ENCODE data around the gene CAMK1. TPM values are rescaled to one million over a fixed set of nuclear protein-coding genes. Genes with fewer than 3 reads are reported as not detected.

CAMK1 gene
- total and polyA plus RNA-seq, 9 of the 15 experiments (the other 6 are each of a cell fraction or from before 2014, with no cell fraction given): 0.23 to 10.7 (median 6.0) TPM

DNA sequence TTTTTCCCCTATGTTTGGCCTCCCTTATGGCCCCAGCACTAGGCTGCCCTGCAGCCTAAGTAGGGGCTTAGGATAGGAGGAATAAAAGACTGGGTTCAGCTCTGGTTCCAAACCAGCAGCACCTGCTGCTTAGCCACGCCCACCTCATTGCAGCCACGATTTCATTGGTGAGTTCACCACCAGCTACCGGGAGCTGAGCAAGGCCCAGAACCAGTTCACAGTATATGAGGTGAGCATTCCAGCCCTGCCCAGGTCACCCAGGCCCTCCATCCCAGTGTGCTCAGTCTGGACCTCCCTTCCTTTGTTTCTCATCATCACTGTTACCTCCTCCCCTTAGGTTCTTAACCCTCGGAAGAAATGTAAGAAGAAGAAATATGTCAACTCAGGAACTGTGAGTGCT, 54.6 kb downstream of the CAMK1 start (continued):
- TF ChIP-seq ZNF57 (CRISPR knock-in tag; IDR thresholded peaks at IDR 0.05) (no peak), NFE2 (IDR thresholded peaks at IDR 0.05; ENCODE audit: low read depth) (no peak), POLR2H (tag; IDR thresholded peaks at IDR 0.05; ENCODE audit: low read depth) (no peak), ZNF395 (CRISPR knock-in tag; IDR thresholded peaks at IDR 0.05) (peak; percentile 45; the same call in 1 of the 2 replicates)
- TF ChIP-seq, protein P1, sequence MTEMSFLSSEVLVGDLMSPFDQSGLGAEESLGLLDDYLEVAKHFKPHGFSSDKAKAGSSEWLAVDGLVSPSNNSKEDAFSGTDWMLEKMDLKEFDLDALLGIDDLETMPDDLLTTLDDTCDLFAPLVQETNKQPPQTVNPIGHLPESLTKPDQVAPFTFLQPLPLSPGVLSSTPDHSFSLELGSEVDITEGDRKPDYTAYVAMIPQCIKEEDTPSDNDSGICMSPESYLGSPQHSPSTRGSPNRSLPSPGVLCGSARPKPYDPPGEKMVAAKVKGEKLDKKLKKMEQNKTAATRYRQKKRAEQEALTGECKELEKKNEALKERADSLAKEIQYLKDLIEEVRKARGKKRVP (CRISPR knock-in tag; IDR thresholded peaks at IDR 0.05): no peak
- TF ChIP-seq, protein P2, sequence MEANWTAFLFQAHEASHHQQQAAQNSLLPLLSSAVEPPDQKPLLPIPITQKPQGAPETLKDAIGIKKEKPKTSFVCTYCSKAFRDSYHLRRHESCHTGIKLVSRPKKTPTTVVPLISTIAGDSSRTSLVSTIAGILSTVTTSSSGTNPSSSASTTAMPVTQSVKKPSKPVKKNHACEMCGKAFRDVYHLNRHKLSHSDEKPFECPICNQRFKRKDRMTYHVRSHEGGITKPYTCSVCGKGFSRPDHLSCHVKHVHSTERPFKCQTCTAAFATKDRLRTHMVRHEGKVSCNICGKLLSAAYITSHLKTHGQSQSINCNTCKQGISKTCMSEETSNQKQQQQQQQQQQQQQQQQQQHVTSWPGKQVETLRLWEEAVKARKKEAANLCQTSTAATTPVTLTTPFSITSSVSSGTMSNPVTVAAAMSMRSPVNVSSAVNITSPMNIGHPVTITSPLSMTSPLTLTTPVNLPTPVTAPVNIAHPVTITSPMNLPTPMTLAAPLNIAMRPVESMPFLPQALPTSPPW (CRISPR knock-in tag; IDR thresholded peaks at IDR 0.05): no peak
- TF ChIP-seq, protein P3, sequence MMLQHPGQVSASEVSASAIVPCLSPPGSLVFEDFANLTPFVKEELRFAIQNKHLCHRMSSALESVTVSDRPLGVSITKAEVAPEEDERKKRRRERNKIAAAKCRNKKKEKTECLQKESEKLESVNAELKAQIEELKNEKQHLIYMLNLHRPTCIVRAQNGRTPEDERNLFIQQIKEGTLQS (IDR thresholded peaks at IDR 0.05): no peak
- TF ChIP-seq, protein P3 (CRISPR knock-in tag; conservative IDR thresholded peaks at IDR 0.05): no peak
- TF ChIP-seq, protein P4, sequence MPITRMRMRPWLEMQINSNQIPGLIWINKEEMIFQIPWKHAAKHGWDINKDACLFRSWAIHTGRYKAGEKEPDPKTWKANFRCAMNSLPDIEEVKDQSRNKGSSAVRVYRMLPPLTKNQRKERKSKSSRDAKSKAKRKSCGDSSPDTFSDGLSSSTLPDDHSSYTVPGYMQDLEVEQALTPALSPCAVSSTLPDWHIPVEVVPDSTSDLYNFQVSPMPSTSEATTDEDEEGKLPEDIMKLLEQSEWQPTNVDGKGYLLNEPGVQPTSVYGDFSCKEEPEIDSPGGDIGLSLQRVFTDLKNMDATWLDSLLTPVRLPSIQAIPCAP (CRISPR knock-in tag; IDR thresholded peaks at IDR 0.05; ENCODE audit: borderline replicate concordance): no peak
